HFFc6 (cell line): ENCODE data around the gene APOM. TPM values are rescaled to one million over a fixed set of nuclear protein-coding genes. Genes with fewer than 3 reads are reported as not detected.

Experiments used
- DNase-seq: peaks from one replicate; pipeline ENCODE4 v3.0.0-alpha.2; 2018
- H3K27ac Mint-ChIP-seq: 2 replicates; pipeline ENCODE4 v1.8.0; 2020; ENCODE audit warnings: mild to moderate bottlenecking, mixed read lengths
- H3K27me3 Mint-ChIP-seq: 2 replicates; pipeline ENCODE4 v1.8.0; 2021; ENCODE audit warnings: mild to moderate bottlenecking, moderate library complexity, mixed read lengths; ENCODE audit not compliant: insufficient read depth
- H3K36me3 Mint-ChIP-seq: 2 replicates; pipeline ENCODE4 v1.8.0; 2021; ENCODE audit warnings: low read depth, mixed read lengths
- H3K4me1 Mint-ChIP-seq: 2 replicates; pipeline ENCODE4 v1.8.0; 2020; ENCODE audit warnings: low read depth, mixed read lengths
- H3K4me3 Mint-ChIP-seq: 2 replicates; pipeline ENCODE4 v1.8.0; 2020; ENCODE audit warnings: mild to moderate bottlenecking, moderate library complexity, mixed read lengths
- H3K9me3 Mint-ChIP-seq: 2 replicates; pipeline ENCODE4 v1.8.0; 2020; ENCODE audit warnings: mild to moderate bottlenecking, mixed read lengths
- CTCF ChIP-seq: fragments of 200-600 bp; sonication (generic); IDR thresholded peaks from 2 replicates; pipeline ENCODE4 v1.5.0; 2021; ENCODE audit warnings: antibody characterized with exemption, mild to moderate bottlenecking
- total RNA-seq, 6 experiments: library from RNA; stranded (reverse); fragmentation: NEBNext Ultra II Directional; extraction: Animal tissue kit (Norgen Biotek cat#: 25700); gene quantifications; 2 replicates in 1 of 6; 3 replicates in 5 of 6; pipeline ENCODE4 v1.2.3, GENCODE V29; 2021

Gene APOM
- total RNA-seq, 6 experiments from 2014 or later, result 2.4 to 4.3 (median 2.8) TPM

GRCh38 chr6:31614684-31615578 is 40.8 kb upstream of the APOM start, which contains the start of gene AIF1:
AIF1 (plus strand) TSS chr6:31615234; CDS start chr6:31615330, 96 bp downstream.
- peaks cover 5% of the 10 kb centered on the region for H3K27me3 Mint-ChIP-seq
- no peak within 1 kb of the TSS for H3K27ac Mint-ChIP-seq
- peaks cover 5% of the 10 kb centered on the region; the same call in 1 of the 2 replicates for H3K4me1 Mint-ChIP-seq
- H3K9me3 Mint-ChIP-seq, result no peaks in the 10 kb centered on the region
- no peak for DNase-seq
- TF ChIP-seq CTCF, result no peak
- H3K36me3 Mint-ChIP-seq, result no peaks in the 10 kb centered on the region
- H3K4me3 Mint-ChIP-seq, result no peak within 1 kb of the TSS

- H3K9me3 Mint-ChIP-seq, result no peaks in the 10 kb centered on the region
- TF ChIP-seq CTCF, result no peak
- no peak overlapping the region for H3K4me3 Mint-ChIP-seq
- H3K4me1 Mint-ChIP-seq, result peaks cover 6% of the 10 kb centered on the region; the same call in 1 of the 2 replicates
- no peak overlapping the region for H3K27ac Mint-ChIP-seq
- H3K36me3 Mint-ChIP-seq, result no peaks in the 10 kb centered on the region
- no peak for DNase-seq
- peaks cover 5% of the 10 kb centered on the region for H3K27me3 Mint-ChIP-seq
Observed at GRCh38 chr6:31615748-31616147, 39.9 kb upstream of the APOM start.

GRCh38 chr6:31617010-31617409 is 38.7 kb upstream of the APOM start:
- peaks cover 6% of the 10 kb centered on the region for H3K27me3 Mint-ChIP-seq
- H3K4me3 Mint-ChIP-seq, result no peak overlapping the region
- peaks cover 11% of the 10 kb centered on the region for H3K4me1 Mint-ChIP-seq
- H3K36me3 Mint-ChIP-seq, result peaks cover 11% of the 10 kb centered on the region
- H3K27ac Mint-ChIP-seq, result no peak overlapping the region
- no peaks in the 10 kb centered on the region for H3K9me3 Mint-ChIP-seq
- no peak for TF ChIP-seq CTCF
- no peak for DNase-seq

GRCh38 chr6:31619805-31620585 is 35.7 kb upstream of the APOM start:
- TF ChIP-seq CTCF, result no peak

GRCh38 chr6:31620586-31621319 is 34.9 kb upstream of the APOM start, which contains the start of gene PRRC2A:
PRRC2A (plus strand) TSS chr6:31620715; CDS start chr6:31622790, 2,075 bp downstream.
- Mint-ChIP-seq H3K9me3 (no peaks in the 10 kb centered on the region), H3K36me3 (peaks cover 35% of the 10 kb centered on the region), H3K4me3 (peak within 1 kb of the TSS; percentile 97), H3K4me1 (peaks cover 21% of the 10 kb centered on the region), H3K27ac (peak within 1 kb of the TSS; percentile 100), H3K27me3 (peaks cover 4% of the 10 kb centered on the region)
- no peak for DNase-seq
- no peak for TF ChIP-seq CTCF

More at GRCh38 chr6:31619805-31620585, 35.7 kb upstream of the APOM start:
- peaks cover 4% of the 10 kb centered on the region for H3K27me3 Mint-ChIP-seq
- H3K36me3 Mint-ChIP-seq, result peaks cover 31% of the 10 kb centered on the region
- peak overlapping the region; percentile 97 for H3K4me3 Mint-ChIP-seq
- H3K4me1 Mint-ChIP-seq, result peaks cover 21% of the 10 kb centered on the region
- DNase-seq, result peak; percentile 98
- H3K9me3 Mint-ChIP-seq, result no peaks in the 10 kb centered on the region
- H3K27ac Mint-ChIP-seq, result peak overlapping the region; percentile 100
